NCI-H1436 (cell line): ENCODE measurements around the gene NPR2.

Experiments
- DNase-seq: peaks from one replicate; lab custom pipeline; 2025; lab: John Stamatoyannopoulos, UW

Gene NPR2

DNA sequence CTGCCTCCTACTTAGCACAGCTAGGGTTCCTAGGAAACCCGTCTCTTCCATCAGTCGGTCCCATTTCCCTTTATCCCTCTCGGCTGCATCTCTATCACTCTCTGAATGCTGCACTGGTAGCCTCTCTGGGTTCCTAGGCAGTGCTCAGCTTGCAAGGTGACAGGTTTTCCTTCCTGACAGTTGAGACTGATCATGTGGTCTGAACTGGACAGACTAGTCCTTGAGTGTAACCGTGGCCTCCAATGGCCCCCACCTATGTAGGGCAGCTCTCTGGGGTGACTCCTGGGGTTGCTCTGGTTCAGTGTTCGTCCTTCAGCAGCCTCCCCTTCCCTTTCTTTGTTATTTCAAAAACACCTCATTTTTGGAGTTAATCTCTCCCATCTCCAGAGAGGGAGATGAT lies 41.4 kb downstream of the NPR2 start:
- DNase-seq = no peak

GRCh38 chr9:35834260-35835215 lies 43.1 kb downstream of the NPR2 start:
- DNase-seq = no peak

GRCh38 chr9:35835216-35835632 lies 43.8 kb downstream of the NPR2 start:
- no peak for DNase-seq

- DNase-seq = no peak
These were observed 44.4 kb downstream of the NPR2 start for GRCh38 chr9:35835766-35836165.

GRCh38 chr9:35836595-35836994 lies 45.2 kb downstream of the NPR2 start:
- DNase-seq = no peak

GRCh38 chr9:35839926-35840325 lies 48.5 kb downstream of the NPR2 start:
- no peak for DNase-seq

DNA sequence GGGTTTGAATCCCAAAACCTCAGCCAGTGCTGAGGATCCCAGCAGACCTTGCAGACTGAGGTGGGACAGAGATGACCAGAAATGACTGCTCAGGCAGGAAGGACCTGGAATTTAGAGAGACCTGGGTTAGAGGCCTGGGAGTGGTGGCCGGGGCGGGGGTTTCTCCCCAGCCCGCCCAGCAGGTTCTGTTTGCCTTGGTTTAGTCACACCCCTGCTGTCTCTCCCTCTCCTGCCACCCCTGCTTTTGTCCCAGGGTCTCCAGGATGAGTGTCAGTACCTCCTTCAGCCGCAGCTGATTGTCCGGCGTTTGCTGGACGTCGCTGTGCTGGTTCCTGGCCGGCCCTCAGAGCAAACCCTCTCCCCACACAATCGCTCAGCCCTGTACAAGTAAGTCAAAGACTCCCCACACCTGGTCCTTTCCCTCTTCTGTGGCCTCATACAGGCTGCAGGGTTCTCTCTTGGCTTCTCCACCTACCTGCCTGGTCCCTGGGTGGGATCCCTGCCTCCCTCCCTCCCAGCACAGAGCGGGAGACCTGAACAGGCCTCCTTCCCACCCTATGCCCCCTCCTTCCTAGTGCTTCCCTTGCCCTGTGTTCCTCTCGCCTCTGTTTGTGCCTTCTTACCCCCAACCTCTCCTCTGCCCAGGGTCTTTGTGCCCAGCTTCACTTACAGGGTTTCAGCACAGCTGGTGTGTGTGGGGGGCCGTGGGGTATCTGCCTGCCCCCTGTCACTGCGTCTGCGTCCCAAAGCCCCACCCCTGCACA lies 49.7 kb downstream of the NPR2 start:
- no peak for DNase-seq

- DNase-seq = no peak
These were observed 50.2 kb downstream of the NPR2 start for GRCh38 chr9:35841645-35841900.

- no peak for DNase-seq
These were observed 50.8 kb downstream of the NPR2 start for GRCh38 chr9:35842020-35842745.

GRCh38 chr9:35842795-35843194 lies 51.4 kb downstream of the NPR2 start:
- DNase-seq = no peak

- no peak for DNase-seq
These were observed 53.4 kb downstream of the NPR2 start for GRCh38 chr9:35844628-35845270.

DNA sequence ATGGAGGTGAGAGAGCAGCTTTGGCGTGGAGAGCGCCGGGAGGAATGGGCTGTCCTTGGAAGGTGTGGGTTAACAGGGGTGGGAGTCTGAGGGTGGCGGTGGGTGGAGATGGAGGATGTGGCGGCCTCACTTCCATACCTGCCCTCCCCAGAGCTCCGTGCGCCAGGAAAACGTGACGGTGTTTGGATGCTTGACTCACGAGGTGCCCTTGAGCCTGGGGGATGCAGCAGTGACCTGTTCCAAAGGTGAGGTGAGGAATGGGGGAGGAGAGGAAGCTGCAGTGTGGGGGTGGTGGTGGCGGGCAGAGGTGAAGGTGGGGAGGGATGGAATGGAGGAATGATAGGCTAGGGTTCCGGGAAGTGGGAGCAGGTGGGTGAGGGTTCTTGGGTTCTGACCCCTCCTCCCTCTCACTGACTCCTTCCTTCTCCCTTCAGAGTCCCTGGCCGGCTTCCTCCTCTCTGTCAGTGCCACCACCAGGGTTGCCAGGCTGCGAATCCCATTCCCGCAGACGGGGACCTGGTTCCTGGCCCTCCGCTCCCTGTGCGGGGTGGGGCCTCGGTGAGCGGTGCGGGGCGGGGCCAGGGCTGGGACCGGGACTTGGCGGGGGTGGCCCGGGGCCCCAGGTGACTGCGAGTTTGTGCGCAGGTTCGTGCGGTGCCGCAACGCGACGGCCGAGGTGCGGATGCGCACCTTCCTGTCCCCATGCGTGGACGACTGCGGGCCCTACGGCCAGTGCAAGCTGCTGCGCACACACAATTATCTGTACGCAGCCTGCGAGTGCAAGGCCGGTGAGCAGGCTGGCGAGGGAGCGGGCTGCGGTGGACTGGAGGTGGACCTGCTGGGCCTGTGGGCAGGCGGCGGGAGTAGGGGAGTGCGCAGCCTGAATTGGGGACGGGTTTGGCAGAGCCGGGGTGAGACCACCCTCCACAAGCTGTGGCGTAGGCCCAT lies 54.7 kb downstream of the NPR2 start:
- DNase-seq = no peak

DNA sequence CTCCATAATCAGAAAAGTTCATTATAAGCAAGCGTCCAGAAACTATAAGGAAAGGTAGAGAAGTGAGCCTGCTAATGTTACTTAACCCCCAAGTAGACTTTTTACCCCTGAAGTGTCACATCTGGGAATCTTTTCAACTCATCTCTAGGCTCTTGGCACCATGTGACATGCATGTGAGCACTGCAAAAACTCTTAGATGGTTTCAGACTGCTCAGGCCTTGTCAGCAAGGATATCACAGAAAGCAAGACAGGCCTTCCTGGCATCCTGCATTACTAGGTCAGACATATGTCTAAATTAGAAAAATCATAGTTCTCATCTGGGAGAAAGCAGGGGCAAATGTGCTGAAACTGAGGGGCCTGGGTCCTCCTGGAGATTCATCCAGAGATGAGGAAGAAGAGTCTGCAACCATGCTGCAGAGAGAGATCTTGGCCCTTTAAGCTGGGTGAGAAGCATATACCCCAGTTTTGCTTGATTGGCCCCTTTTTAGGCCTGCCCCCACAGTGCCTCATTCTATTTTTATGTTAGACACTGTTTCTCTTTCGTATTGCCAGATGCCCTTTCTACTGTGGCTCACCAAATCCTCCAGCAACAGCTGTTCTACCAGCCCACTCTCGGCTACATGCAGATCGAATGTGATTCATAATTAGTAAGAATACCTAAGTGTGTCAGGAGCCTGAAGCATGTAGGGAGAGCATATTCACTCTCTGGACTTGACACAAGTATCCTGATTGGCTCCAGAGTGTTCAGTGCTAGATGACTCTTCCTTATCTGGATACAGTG lies 56.6 kb downstream of the NPR2 start:
- DNase-seq = no peak

DNA sequence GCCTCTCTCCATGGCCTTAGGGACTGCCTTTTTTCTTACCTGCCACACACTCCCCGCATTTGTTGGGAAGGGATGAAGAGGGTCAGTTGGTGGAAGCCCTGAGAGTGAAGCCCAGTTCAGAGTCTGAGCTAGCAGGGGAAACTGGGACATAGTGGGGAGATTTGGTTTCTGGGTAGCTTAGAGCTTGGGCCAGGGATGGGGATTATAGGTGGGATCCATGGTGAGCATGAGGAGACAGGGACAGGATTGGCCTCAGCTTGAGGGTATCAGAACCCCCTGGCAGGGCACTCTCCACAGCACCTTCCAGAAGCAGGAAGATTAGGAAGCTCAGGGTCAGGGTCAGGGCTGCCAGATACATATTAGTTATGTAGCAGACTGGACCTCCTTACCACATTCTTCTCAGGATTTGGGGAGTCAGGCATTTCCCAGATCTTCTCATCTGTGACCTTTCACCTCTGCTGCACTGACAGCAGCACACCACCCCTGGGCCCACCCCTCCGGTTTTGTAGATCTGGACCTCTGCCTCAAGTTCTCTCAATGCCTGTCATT lies 61.0 kb downstream of the NPR2 start:
- no peak for DNase-seq

DNA sequence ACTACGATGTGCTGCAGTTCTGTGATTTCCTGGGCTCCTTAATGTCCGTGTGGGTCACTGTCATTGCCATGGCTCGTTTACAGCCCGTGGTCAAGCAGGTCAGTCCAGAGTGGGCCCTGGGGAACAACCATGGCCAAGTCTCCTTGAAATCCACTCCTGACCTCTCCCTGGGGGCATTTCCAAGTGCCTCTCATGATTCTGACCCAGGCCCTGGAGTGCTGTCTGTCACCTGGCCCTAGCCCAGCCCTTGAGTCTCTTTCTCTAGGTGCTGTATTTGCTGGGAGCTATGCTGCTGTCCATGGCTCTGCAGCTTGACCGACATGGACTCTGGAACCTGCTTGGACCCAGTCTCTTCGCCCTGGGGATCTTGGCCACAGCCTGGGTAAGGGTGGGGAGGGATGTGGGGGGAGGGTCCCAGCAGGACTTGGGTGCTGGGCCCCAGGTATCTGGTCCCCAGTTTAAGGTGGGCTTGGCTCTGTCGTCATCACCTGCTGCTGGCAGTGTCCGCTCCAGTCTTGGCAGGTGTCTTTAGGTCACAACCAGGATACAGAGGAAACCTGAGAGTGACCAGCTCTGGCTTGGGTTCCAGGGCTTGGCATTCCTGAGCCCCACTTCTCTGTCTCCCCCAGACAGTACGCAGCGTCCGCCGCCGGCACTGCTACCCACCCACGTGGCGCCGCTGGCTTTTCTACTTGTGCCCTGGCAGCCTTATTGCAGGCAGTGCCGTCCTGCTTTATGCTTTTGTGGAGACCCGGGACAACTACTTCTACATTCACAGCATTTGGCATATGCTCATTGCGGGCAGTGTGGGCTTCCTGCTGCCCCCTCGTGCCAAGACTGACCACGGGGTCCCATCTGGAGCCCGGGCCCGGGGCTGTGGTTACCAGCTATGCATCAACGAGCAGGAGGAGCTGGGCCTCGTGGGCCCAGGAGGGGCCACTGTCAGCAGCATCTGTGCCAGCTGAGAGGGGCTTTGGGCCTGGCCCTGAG lies 61.8 kb downstream of the NPR2 start:
- DNase-seq = no peak

- DNase-seq = no peak
These were observed 62.8 kb downstream of the NPR2 start for GRCh38 chr9:35854091-35854762.

GRCh38 chr9:35856206-35856605 lies 64.8 kb downstream of the NPR2 start:
- no peak for DNase-seq

GRCh38 chr9:35856882-35857281 lies 65.5 kb downstream of the NPR2 start:
- DNase-seq = no peak
